CD4-positive, alpha-beta T cell (primary cell): ENCODE measurements around the gene ZNF804B. TPM values are rescaled to one million over a fixed set of nuclear protein-coding genes. Genes with fewer than 3 reads are reported as not detected.

Source experiments
- ATAC-seq: fragments of 200-7000 bp; cut with Tn5 transposase; one replicate; pipeline ENCODE4 v1.10.0; 2022; ENCODE audit warnings: mild to moderate bottlenecking; ENCODE audit not compliant: poor library complexity
- CTCF ChIA-PET: fragments of 350-600 bp; sonication (Branson Sonifier 250); formaldehyde crosslinking; loops from one replicate; lab custom pipeline; 2021; ENCODE audit warnings: antibody characterized with exemption, inconsistent platforms; lab: Charles Lee
- POLR2A ChIA-PET: fragments of 350-600 bp; sonication (Branson Sonifier 250); formaldehyde crosslinking; loops from one replicate; lab custom pipeline; 2021; ENCODE audit warnings: antibody characterized with exemption, inconsistent platforms; lab: Charles Lee
- DNase-seq, 14 experiments: peaks; one replicate each; pipeline ENCODE4 v3.0.0-alpha.2; 2013 to 2020; ENCODE audit warnings: mixed read lengths in 2 of 14
- H3K27ac ChIP-seq, 2 donors: one replicate each; pipeline versions ENCODE4 v1.5.1 to v1.7.0; 2013; ENCODE audit warnings: low read length in 2 of 2, low read depth in 1 of 2, mild to moderate bottlenecking in 1 of 2
- H3K27me3 ChIP-seq, 2 experiments: 1 replicate in 1 of 2; 2 replicates in 1 of 2; pipeline versions ENCODE4 v1.6.1 to v1.7.0; 2013; ENCODE audit warnings: low read length in 2 of 2, control low read depth in 1 of 2, mild to moderate bottlenecking in 1 of 2, moderate library complexity in 1 of 2; ENCODE audit not compliant: insufficient read depth in 2 of 2, control insufficient read depth in 1 of 2
- H3K36me3 ChIP-seq: one replicate; pipeline ENCODE4 v1.6.1; 2013; ENCODE audit warnings: low read length, control low read depth; ENCODE audit not compliant: insufficient read depth
- H3K4me1 ChIP-seq: one replicate; pipeline ENCODE4 v1.6.1; 2013; ENCODE audit warnings: low read length, control low read depth; ENCODE audit not compliant: insufficient read depth
- H3K4me3 ChIP-seq: one replicate; pipeline ENCODE4 v1.5.1; 2013; ENCODE audit warnings: mild to moderate bottlenecking, low read length, moderate library complexity
- H3K9me3 ChIP-seq, 2 experiments: 1 replicate in 1 of 2; 2 replicates in 1 of 2; pipeline versions ENCODE4 v1.6.1 to v1.7.0; 2013; ENCODE audit warnings: low read length in 2 of 2, mild to moderate bottlenecking in 2 of 2, control low read depth in 1 of 2, moderate library complexity in 1 of 2; ENCODE audit not compliant: control insufficient read depth in 1 of 2, insufficient read depth in 1 of 2
- H3K27ac Mint-ChIP-seq: one replicate; pipeline ENCODE4 v1.8.0; 2020; ENCODE audit warnings: mixed read lengths
- H3K27me3 Mint-ChIP-seq: one replicate; pipeline ENCODE4 v1.8.0; 2021; ENCODE audit warnings: mixed read lengths
- H3K36me3 Mint-ChIP-seq: one replicate; pipeline ENCODE4 v1.8.0; 2021; ENCODE audit warnings: low read depth, mixed read lengths
- H3K4me1 Mint-ChIP-seq: one replicate; pipeline ENCODE4 v1.8.0; 2021; ENCODE audit warnings: low read depth, mixed read lengths
- H3K4me3 Mint-ChIP-seq: one replicate; pipeline ENCODE4 v1.8.0; 2020; ENCODE audit warnings: mild to moderate bottlenecking, mixed read lengths
- H3K9me3 Mint-ChIP-seq: one replicate; pipeline ENCODE4 v1.8.0; 2020; ENCODE audit warnings: mixed read lengths
- CTCF ChIP-seq: fragments of 200-600 bp; IDR thresholded peaks from one replicate; pipeline ENCODE4 v1.8.0; 2022; ENCODE audit warnings: antibody characterized with exemption, mild to moderate bottlenecking
- intact Hi-C, 2 experiments: fragments of 100-400 bp; cut with DNase I in 1 of 2; cut with micrococcal nuclease in 1 of 2; formaldehyde crosslinking; loops; one replicate each; pipeline versions ENCODE4 v1.15.1 to v1.9.0; 2023 to 2025; cut with DNase I, micrococcal nuclease
- total RNA-seq, 174 experiments: library from RNA in 2 of 174; stranded (reverse) in 2 of 174; gene quantifications; one replicate each; pipeline ENCODE4 v1.2.3 and lab custom pipeline; 2021 to 2026

ZNF804B gene
- total RNA-seq, 2 experiments from 2014 or later: not detected

GRCh38 chr7:88969167-88969566 is 209.7 kb downstream of the ZNF804B start:
- no peak for TF ChIP-seq CTCF
- Mint-ChIP-seq H3K27ac (no peak overlapping the region), H3K4me1 (no peaks in the 10 kb centered on the region), H3K27me3 (no peaks in the 10 kb centered on the region), H3K4me3 (no peak overlapping the region), H3K9me3 (no peaks in the 10 kb centered on the region), H3K36me3 (no peaks in the 10 kb centered on the region)
- ChIA-PET CTCF (no interaction called here), POLR2A (no interaction called here)
- intact Hi-C loops: no loop called here
- no peaks in the 10 kb centered on the region for H3K4me1 ChIP-seq
- no peak for ATAC-seq
- no peak for DNase-seq
- H3K36me3 ChIP-seq: no peaks in the 10 kb centered on the region
- no peaks in the 10 kb centered on the region for H3K27me3 ChIP-seq
- no peak overlapping the region for H3K27ac ChIP-seq
- H3K9me3 ChIP-seq: no peaks in the 10 kb centered on the region
- no peak overlapping the region for H3K4me3 ChIP-seq

- no peak for TF ChIP-seq CTCF
- no peaks in the 10 kb centered on the region for H3K9me3 Mint-ChIP-seq
- DNase-seq: no peak
- POLR2A ChIA-PET: no interaction called here
- no peak for ATAC-seq
- Histone ChIP-seq H3K4me1 (no peaks in the 10 kb centered on the region), H3K27ac (no peak overlapping the region), H3K27me3 (no peaks in the 10 kb centered on the region), H3K36me3 (no peaks in the 10 kb centered on the region), H3K4me3 (no peak overlapping the region), H3K9me3 (no peaks in the 10 kb centered on the region)
- CTCF ChIA-PET: no interaction called here
- no peak overlapping the region for H3K4me3 Mint-ChIP-seq
- no peaks in the 10 kb centered on the region for H3K36me3 Mint-ChIP-seq
- no peaks in the 10 kb centered on the region for H3K27me3 Mint-ChIP-seq
- no peak overlapping the region for H3K27ac Mint-ChIP-seq
- intact Hi-C loops: no loop called here
- H3K4me1 Mint-ChIP-seq: no peaks in the 10 kb centered on the region
These were observed 225.8 kb downstream of the ZNF804B start for GRCh38 chr7:88985295-88985694.

- intact Hi-C loops: no loop called here
- no peaks in the 10 kb centered on the region for H3K9me3 ChIP-seq
- DNase-seq (no peak), ATAC-seq (no peak)
- Mint-ChIP-seq H3K27ac (no peak overlapping the region), H3K9me3 (no peaks in the 10 kb centered on the region), H3K4me1 (peaks cover 18% of the 10 kb centered on the region), H3K27me3 (no peaks in the 10 kb centered on the region), H3K36me3 (no peaks in the 10 kb centered on the region), H3K4me3 (no peak overlapping the region)
- no peaks in the 10 kb centered on the region for H3K36me3 ChIP-seq
- H3K27ac ChIP-seq: no peak overlapping the region
- ChIA-PET POLR2A (no interaction called here), CTCF (no interaction called here)
- H3K4me3 ChIP-seq: no peak overlapping the region
- TF ChIP-seq CTCF: no peak
- no peaks in the 10 kb centered on the region for H3K4me1 ChIP-seq
- no peaks in the 10 kb centered on the region for H3K27me3 ChIP-seq
These were observed 241.8 kb downstream of the ZNF804B start for GRCh38 chr7:89001306-89001705.
